Measurements from ENCODE around the gene BLID. TPM values are rescaled to one million over a fixed set of nuclear protein-coding genes. Genes with fewer than 3 reads are reported as not detected.

BLID gene
- total and polyA plus RNA-seq, 7 donors, result 0.04 to 0.45 TPM; not detected in 5

- H3K36me3 ChIP-seq (ENCODE audit: insufficient read depth in 1 of 2, low read depth in 1 of 2), result no peaks in the 10 kb centered on the region
- H3K27ac ChIP-seq, result no peak overlapping the region
- H3K4me3 ChIP-seq, result no peak overlapping the region
- H3K4me1 ChIP-seq, result no peaks in the 10 kb centered on the region
- H3K27me3 ChIP-seq (ENCODE audit: insufficient read depth in 3 of 3, low read length in 2 of 3), result no peaks in the 10 kb centered on the region
- intact Hi-C loops (cut with DNase I), result no loop called here
- ATAC-seq, result no peak
- no peaks in the 10 kb centered on the region for H3K9me3 ChIP-seq
- no peak for TF ChIP-seq CTCF (IDR thresholded peaks at IDR 0.05)
- DNase-seq, result no peak
Observed at GRCh38 chr11:122145715-122146274, 29.8 kb upstream of the BLID start.

GRCh38 chr11:122144752-122145151, 28.7 kb upstream of the BLID start:
- Histone ChIP-seq H3K4me3 (no peak overlapping the region), H3K4me1 (no peaks in the 10 kb centered on the region), H3K9me3 (no peaks in the 10 kb centered on the region), H3K36me3 (ENCODE audit: insufficient read depth in 1 of 2, low read depth in 1 of 2) (no peaks in the 10 kb centered on the region), H3K27ac (no peak overlapping the region), H3K27me3 (ENCODE audit: insufficient read depth in 3 of 3, low read length in 2 of 3) (no peaks in the 10 kb centered on the region)
- no peak for DNase-seq
- WGBS, 3 donors, result 64 to 88% (median 69%) methylated on average over 3 of the region's 3 CpGs
- no peak for TF ChIP-seq CTCF (IDR thresholded peaks at IDR 0.05)
- ATAC-seq, result no peak
- intact Hi-C loops (cut with DNase I), result no loop called here

- 82 to 84% (median 83%) methylated on average over 7 of the region's 7 CpGs for WGBS, 3 donors
- Histone ChIP-seq H3K36me3 (ENCODE audit: insufficient read depth in 1 of 2, low read depth in 1 of 2) (no peaks in the 10 kb centered on the region), H3K27ac (no peak overlapping the region), H3K4me3 (no peak overlapping the region), H3K4me1 (no peaks in the 10 kb centered on the region), H3K9me3 (no peaks in the 10 kb centered on the region), H3K27me3 (ENCODE audit: insufficient read depth in 3 of 3, low read length in 2 of 3) (no peaks in the 10 kb centered on the region)
- ATAC-seq, result no peak
- no peak for DNase-seq
- no peak for TF ChIP-seq CTCF (IDR thresholded peaks at IDR 0.05)
- intact Hi-C loops (cut with DNase I), result no loop called here
Observed at GRCh38 chr11:122141725-122142124, 25.7 kb upstream of the BLID start.

- DNase-seq, result no peak
- intact Hi-C loops (cut with DNase I), result no loop called here
- no peak for TF ChIP-seq CTCF (IDR thresholded peaks at IDR 0.05)
- no peak for ATAC-seq
- H3K4me1 ChIP-seq, result no peaks in the 10 kb centered on the region
- H3K4me3 ChIP-seq, result no peak overlapping the region
- H3K9me3 ChIP-seq, result no peaks in the 10 kb centered on the region
- 38 to 69% (median 52%) methylated on average over 2 of the region's 2 CpGs for whole genome bisulfite sequencing, 3 donors
- no peaks in the 10 kb centered on the region for H3K36me3 ChIP-seq (ENCODE audit: insufficient read depth in 1 of 2, low read depth in 1 of 2)
- no peak overlapping the region for H3K27ac ChIP-seq
- no peaks in the 10 kb centered on the region for H3K27me3 ChIP-seq (ENCODE audit: insufficient read depth in 3 of 3, low read length in 2 of 3)
Observed at GRCh38 chr11:122140500-122140899, 24.5 kb upstream of the BLID start.

- TF ChIP-seq CTCF (IDR thresholded peaks at IDR 0.05), result no peak
- no peak overlapping the region for H3K27ac ChIP-seq
- DNase-seq (no peak), ATAC-seq (no peak)
- H3K4me1 ChIP-seq, result no peaks in the 10 kb centered on the region
- intact Hi-C loops (cut with DNase I), result no loop called here
- WGBS, 3 donors, result 93 to 97% (median 96%) methylated on average over 1 of the region's 1 CpG
- no peaks in the 10 kb centered on the region for H3K27me3 ChIP-seq (ENCODE audit: insufficient read depth in 3 of 3, low read length in 2 of 3)
- no peak overlapping the region for H3K4me3 ChIP-seq
- no peaks in the 10 kb centered on the region for H3K9me3 ChIP-seq
- no peaks in the 10 kb centered on the region for H3K36me3 ChIP-seq (ENCODE audit: insufficient read depth in 1 of 2, low read depth in 1 of 2)
Observed at GRCh38 chr11:122139595-122139866, 23.5 kb upstream of the BLID start.
